Eye (tissue), 1 donor: Measurements from ENCODE around the gene THADA.
A peak's percentile ranks its signal among the peaks of the same experiment; 100 is the strongest.
"Not testable (repeated sequence)": the region's sequence is repeated elsewhere in the genome, so short reads cannot be mapped to it uniquely, and the experiment has no call there.

Experiments used
- DNase-seq: peaks from one replicate; pipeline ENCODE4 v3.0.0-alpha.2; 2015

The THADA gene

GRCh38 chr2:43293744-43294695 is 301.8 kb downstream of the THADA start:
- no peak for DNase-seq

- no peak for DNase-seq
Observed at GRCh38 chr2:43292851-43293743, 302.7 kb downstream of the THADA start.

GRCh38 chr2:43292297-43292696 is 303.5 kb downstream of the THADA start:
- no peak for DNase-seq

GRCh38 chr2:43289331-43289730 is 306.5 kb downstream of the THADA start:
- no peak for DNase-seq

DNA sequence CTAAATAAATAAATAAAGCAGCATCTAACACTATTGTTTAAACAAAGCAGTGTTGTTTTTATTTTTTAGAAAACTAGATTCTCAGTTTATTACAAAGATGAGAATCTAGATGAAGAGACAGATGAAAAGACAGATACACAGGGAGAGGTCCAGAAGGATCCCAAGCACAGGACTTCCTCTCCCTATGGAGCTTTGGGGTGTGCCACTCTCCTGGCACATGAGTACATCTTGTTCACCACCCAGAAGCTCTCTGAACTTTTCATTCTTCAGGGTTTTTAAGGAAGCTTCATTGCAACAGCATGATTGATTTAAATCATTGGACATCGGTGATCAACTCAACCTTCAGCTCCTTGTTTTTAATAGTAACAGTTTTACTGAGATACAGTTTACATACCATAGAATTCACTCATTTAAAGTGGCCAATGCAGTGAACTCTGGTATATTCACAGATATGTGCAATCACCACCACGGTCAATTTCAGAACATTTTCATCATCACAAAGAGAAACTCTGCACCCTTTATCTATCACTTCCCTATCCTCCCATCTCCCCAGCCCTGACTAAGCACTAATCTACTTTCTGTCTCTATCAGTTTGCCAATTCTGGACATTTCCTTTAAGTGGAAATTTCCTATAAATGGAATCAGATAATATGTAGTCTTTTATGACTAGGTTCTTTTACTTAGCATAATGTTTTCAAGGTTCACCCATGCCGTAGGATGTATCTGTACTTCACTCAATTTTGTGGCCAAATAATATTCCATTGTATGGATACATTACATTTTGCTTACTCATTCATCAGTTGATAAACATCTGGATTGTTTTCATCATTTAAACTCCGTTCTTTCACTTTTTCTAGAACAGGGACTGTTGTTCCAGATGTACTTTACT is 307.2 kb downstream of the THADA start:
- no peak for DNase-seq

DNA sequence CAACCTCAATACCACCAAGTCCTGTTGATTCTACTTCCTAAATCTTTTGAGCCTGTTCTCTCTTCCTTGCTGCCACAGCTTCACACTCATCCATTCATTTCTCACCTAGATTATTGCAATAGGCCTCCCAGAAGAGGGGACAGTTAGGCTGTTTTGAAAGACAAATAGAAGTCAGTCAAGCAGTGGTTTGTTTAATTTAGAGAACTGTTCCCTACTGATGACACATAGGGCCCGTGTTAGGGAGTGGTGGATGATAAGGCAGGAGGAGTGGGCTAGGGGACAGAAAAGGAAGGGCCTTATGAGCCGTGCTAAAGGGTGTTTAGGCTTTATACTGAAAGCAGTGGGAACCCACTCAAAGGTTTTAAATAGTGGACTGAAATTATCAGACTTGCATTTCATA is 309.9 kb downstream of the THADA start:
- DNase-seq: no peak

GRCh38 chr2:43284967-43285366 is 310.9 kb downstream of the THADA start:
- no peak for DNase-seq

GRCh38 chr2:43284347-43284746 is 311.5 kb downstream of the THADA start:
- not testable (repeated sequence) for DNase-seq

GRCh38 chr2:43280994-43281393 is 314.8 kb downstream of the THADA start:
- DNase-seq: no peak

DNA sequence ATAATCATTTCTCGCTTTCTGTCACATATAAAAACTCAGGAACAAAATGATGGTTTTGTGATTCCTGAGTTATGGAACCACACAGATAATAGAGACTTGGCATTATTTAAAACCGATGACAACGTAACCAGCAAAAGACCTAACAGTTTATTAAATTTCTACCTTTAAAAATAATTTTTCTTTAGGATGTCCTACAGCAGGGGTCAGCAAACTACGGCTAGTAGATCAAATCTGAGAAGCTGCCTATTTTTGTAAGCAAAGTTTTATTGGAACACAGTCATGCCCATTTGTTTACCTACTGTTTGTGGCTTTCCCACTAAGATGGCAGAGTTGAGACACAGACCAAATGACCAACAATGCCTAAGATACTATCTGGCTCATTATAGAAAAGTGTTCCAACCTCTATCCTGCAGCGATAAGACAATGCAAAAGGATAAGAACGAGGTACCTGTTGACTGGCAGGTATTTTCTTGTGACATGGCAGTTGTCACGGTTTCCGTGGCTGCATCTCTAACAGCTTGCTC is 316.5 kb downstream of the THADA start:
- DNase-seq: no peak

GRCh38 chr2:43278564-43279220 is 317.1 kb downstream of the THADA start:
- DNase-seq: no peak

DNA sequence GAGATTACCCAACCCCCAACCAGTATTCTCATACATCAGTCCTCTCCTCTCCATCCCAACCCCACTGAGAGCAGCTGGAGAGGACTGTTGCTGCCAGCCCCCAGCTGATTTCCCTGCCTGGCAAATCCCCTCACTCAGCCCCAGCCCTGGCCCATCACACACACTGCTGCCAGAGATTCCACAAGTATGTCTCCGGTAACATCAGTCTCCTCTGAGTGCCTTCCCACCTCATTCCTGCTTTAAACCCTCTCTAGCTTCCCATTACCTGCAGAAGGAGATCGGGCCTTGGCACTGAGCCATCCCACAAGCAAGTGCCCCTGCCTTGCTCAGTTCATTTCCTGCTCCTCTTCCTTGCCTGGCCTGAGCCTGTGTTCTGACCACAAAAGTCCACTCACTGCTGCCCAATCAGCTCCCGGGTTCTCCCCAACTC is 318.9 kb downstream of the THADA start:
- no peak for DNase-seq

GRCh38 chr2:43276266-43276941 is 319.4 kb downstream of the THADA start:
- no peak for DNase-seq

DNA sequence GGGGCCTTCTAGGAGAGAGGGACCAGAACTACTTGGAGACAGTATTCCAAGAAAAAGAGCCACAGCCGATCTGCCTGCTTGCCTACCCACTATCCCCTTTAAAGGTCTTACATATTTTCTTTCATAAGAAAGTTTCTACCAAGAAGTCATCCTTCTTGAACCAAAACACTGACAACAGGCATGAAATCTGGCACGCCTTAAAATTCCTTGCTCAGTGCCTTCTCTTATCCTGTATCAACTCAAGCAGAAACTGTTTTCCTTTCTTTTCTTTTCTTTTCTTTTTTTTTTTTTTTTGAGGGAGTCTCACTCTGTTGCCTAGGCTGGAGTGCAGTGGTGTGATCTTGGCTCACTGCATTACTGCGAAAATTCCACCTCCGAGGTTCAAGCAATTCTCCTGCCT is 321.1 kb downstream of the THADA start:
- no peak for DNase-seq

DNA sequence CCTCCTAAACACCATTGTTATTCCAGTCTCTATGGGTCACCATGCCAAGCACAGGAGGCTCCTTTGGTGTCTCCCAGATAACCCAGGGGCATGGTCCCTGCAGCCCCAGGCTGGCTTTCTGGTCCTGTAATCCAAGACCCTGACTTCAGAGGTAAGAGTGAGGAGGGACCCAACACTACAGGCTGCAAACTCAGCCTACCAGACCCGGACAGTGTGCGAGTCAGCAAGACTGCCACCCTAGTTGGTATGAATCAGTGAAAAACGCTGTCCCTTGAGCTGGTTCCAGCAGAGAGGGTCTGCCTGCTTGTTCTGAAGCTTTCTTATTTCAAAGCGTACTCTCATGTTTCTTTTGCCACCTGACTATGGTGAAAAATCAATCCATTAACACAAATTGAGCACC is 321.8 kb downstream of the THADA start:
- no peak for DNase-seq

- DNase-seq: no peak
Observed at GRCh38 chr2:43273529-43273928, 322.3 kb downstream of the THADA start.

DNA sequence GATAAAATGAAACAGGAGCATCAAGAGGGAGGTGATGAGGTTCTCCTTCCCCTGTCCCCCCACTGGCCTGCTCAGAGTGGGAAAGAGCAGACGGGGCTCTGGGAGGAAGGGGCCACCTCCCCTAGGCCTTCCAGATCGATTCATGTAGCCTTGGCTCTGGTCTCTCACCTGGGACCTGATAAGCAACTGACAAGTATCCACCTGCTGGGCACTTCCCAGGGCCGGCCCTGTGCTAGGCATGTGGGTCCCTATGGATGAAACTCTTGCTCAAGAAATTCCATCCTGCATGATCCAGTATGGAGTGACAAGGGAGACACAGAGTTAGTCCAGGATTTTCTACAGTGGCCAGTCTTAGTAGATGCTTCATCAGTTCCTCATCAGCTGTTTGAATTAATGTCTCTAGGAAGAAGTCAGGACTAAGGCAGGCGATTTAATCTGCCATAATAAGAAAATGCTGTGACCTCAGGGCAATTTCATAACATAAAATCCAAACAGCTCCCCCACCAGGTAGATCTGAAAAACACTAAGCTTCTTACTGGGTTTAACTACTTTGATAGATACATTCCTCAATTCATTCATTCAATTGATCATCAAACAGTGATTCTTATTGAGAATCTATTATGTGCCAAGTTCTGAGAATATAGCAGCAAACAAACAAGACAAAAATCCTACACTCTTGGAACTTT is 324.8 kb downstream of the THADA start:
- DNase-seq: no peak

GRCh38 chr2:43270461-43270860 is 325.4 kb downstream of the THADA start:
- no peak for DNase-seq

GRCh38 chr2:43269706-43270105 is 326.1 kb downstream of the THADA start:
- DNase-seq: no peak

GRCh38 chr2:43269074-43269572 is 326.7 kb downstream of the THADA start:
- peak; percentile 58 for DNase-seq
